Neural crest cell (in vitro differentiated cells): ENCODE data around the gene PHF21A. TPM values are rescaled to one million over a fixed set of nuclear protein-coding genes. Genes with fewer than 3 reads are reported as not detected.

ENCODE experiments used
- DNase-seq: peaks from one replicate; pipeline ENCODE4 v3.0.0; 2021; ENCODE audit warnings: low read depth, mixed read lengths, low spot score
- H3K27ac Mint-ChIP-seq: one replicate; pipeline ENCODE4 v1.8.0; 2021; ENCODE audit warnings: mild to moderate bottlenecking, mixed read lengths; ENCODE audit not compliant: unreplicated experiment
- H3K27me3 Mint-ChIP-seq: 2 replicates; pipeline ENCODE4 v1.8.0; 2021; ENCODE audit warnings: low read depth, mild to moderate bottlenecking, mixed read lengths
- H3K36me3 Mint-ChIP-seq: 2 replicates; pipeline ENCODE4 v1.8.0; 2021; ENCODE audit warnings: low read depth, mild to moderate bottlenecking, mixed read lengths
- H3K4me1 Mint-ChIP-seq: 2 replicates; pipeline ENCODE4 v1.8.0; 2021; ENCODE audit warnings: mixed read lengths
- H3K4me3 Mint-ChIP-seq: one replicate; pipeline ENCODE4 v1.8.0; 2021; ENCODE audit warnings: mild to moderate bottlenecking, mixed read lengths
- H3K9me3 Mint-ChIP-seq: 2 replicates; pipeline ENCODE4 v1.8.0; 2021; ENCODE audit warnings: mixed read lengths
- CTCF ChIP-seq: fragments of 200-600 bp; sonication (generic); conservative IDR thresholded peaks from 2 replicates; pipeline ENCODE4 v1.5.0; 2021; ENCODE audit warnings: antibody characterized with exemption, mild to moderate bottlenecking
- total RNA-seq: library from RNA; stranded (reverse); gene quantifications from 2 replicates; pipeline ENCODE4 v1.2.1, GENCODE V29; 2021

PHF21A gene
- total RNA-seq, 1 donor from 2014 or later: 56.5 TPM

DNA sequence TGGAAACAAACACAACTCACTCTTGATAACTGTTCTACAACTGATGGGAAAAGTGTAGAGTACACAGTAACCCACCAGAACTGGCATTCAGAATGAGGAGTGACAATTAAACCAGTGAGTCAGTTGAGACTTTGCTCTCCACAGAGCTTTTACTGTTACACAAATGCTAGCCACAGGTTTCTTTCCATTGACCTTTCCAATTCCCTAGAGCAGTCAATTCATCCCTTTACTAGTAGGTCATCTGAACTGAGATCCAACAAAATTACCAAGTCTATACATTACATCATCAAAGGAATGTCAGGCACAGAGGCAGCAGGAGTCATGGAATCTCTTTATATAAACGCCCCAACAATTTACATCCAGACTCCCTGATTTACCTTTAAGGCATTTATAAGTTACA is 65.9 kb downstream of the PHF21A start:
- no peaks in the 10 kb centered on the region for H3K27me3 Mint-ChIP-seq
- H3K36me3 Mint-ChIP-seq: peaks cover 2% of the 10 kb centered on the region
- no peaks in the 10 kb centered on the region for H3K9me3 Mint-ChIP-seq
- peaks cover 20% of the 10 kb centered on the region for H3K4me1 Mint-ChIP-seq
- H3K4me3 Mint-ChIP-seq: no peak overlapping the region
- TF ChIP-seq CTCF: no peak
- H3K27ac Mint-ChIP-seq: no peak overlapping the region
- DNase-seq: no peak

DNA sequence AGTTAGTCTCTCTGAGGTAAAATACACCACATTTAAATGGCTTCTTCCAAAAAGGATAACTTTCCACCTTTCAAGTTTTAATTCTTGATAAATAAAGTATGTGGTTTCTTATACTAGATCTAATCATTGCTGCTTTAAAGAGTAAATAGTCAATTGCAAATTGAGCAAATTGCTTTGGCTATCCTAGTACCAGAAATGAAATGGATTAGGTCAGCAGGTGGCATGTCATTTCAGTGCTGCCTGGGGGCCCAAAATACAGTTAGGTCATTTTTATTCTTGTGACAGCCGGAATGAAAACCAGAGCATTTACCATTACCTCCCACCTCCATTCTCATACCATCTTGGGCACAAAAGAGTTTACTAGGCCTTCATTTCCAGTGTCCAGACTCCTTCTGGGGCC is 70.2 kb downstream of the PHF21A start:
- H3K9me3 Mint-ChIP-seq: no peaks in the 10 kb centered on the region
- H3K27me3 Mint-ChIP-seq: no peaks in the 10 kb centered on the region
- peaks cover 33% of the 10 kb centered on the region for H3K4me1 Mint-ChIP-seq
- H3K27ac Mint-ChIP-seq: no peak overlapping the region
- H3K4me3 Mint-ChIP-seq: no peak overlapping the region
- no peak for TF ChIP-seq CTCF
- DNase-seq: no peak
- peaks cover 5% of the 10 kb centered on the region for H3K36me3 Mint-ChIP-seq

GRCh38 chr11:46050662-46051061 is 70.6 kb downstream of the PHF21A start:
- Mint-ChIP-seq H3K36me3 (peaks cover 5% of the 10 kb centered on the region), H3K4me3 (no peak overlapping the region)
- no peak for DNase-seq

GRCh38 chr11:46050003-46050461 is 71.2 kb downstream of the PHF21A start:
- Mint-ChIP-seq H3K9me3 (no peaks in the 10 kb centered on the region), H3K4me1 (peaks cover 26% of the 10 kb centered on the region), H3K36me3 (peaks cover 5% of the 10 kb centered on the region), H3K4me3 (no peak overlapping the region), H3K27ac (no peak overlapping the region), H3K27me3 (no peaks in the 10 kb centered on the region)
- no peak for TF ChIP-seq CTCF
- peak; percentile 2 for DNase-seq

More at GRCh38 chr11:46050662-46051061, 70.6 kb downstream of the PHF21A start:
- no peak for TF ChIP-seq CTCF
- no peaks in the 10 kb centered on the region for H3K9me3 Mint-ChIP-seq
- H3K4me1 Mint-ChIP-seq: peaks cover 32% of the 10 kb centered on the region
- no peak overlapping the region for H3K27ac Mint-ChIP-seq
- H3K27me3 Mint-ChIP-seq: no peaks in the 10 kb centered on the region

GRCh38 chr11:46049325-46049897 is 71.8 kb downstream of the PHF21A start:
- Mint-ChIP-seq H3K36me3 (peaks cover 5% of the 10 kb centered on the region), H3K9me3 (no peaks in the 10 kb centered on the region), H3K4me1 (peaks cover 26% of the 10 kb centered on the region), H3K27me3 (no peaks in the 10 kb centered on the region), H3K4me3 (no peak overlapping the region), H3K27ac (no peak overlapping the region)
- DNase-seq: no peak
- no peak for TF ChIP-seq CTCF
